Renal cortex interstitium (tissue), 15 donors: Measurements from ENCODE around the gene PTPRU. TPM values are rescaled to one million over a fixed set of nuclear protein-coding genes. Genes with fewer than 3 reads are reported as not detected.

ENCODE experiments used
- DNase-seq, 11 donors: peaks; one replicate each; pipeline ENCODE4 v3.0.0-alpha.2; 2013; ENCODE audit warnings: low read depth in 9 of 11, low spot score in 4 of 11; ENCODE audit errors: extremely low read depth in 1 of 11
- long read RNA-seq, 16 experiments: transcript quantifications; one replicate each; lab custom pipeline, GENCODE V29; 2026
- polyA plus RNA-seq, 3 donors: library from polyadenylated mRNA; unstranded; fragments of 120-200 nt; gene quantifications; one replicate each; pipeline ENCODE4 v1.2.1, GENCODE V29; 2013; ENCODE audit not compliant: insufficient read length in 3 of 3

PTPRU gene
- polyA plus RNA-seq: 10 to 100 TPM; 11.9 to 19.4 (median 15.4) TPM
- long read RNA-seq, donor 1: 0 reads
- long read RNA-seq, donor 2: 0 reads
- long read RNA-seq, donor 3: 0 reads
- long read RNA-seq, donor 4, full-length matches to known transcripts: 1 of 1 reads
- long read RNA-seq, donor 4, partial matches to known transcripts: 0 of 1 reads
- long read RNA-seq, donor 4, other reads (novel, unspliced or antisense): 0 of 1 reads
- long read RNA-seq, donor 5: 0 reads
- long read RNA-seq, donor 6, partial matches to known transcripts: 0 of 1 reads
- long read RNA-seq, donor 6, other reads (novel, unspliced or antisense): 0 of 1 reads
- long read RNA-seq, donor 7: 0 reads
- long read RNA-seq, donor 8, partial matches to known transcripts: 5 of 5 reads
- long read RNA-seq, donor 8, other reads (novel, unspliced or antisense): 0 of 5 reads
- long read RNA-seq, donor 9: 0 reads
- long read RNA-seq, donor 10: 0 reads
- long read RNA-seq, donor 11: 0 reads
- long read RNA-seq, donor 12, partial matches to known transcripts: 0 of 2 reads
- long read RNA-seq, donor 12, other reads (novel, unspliced or antisense): 0 of 2 reads
- long read RNA-seq, donor 13: 0 reads
- long read RNA-seq, donor 14, full-length matches to known transcripts: 1 of 1 reads
- long read RNA-seq, donor 14, partial matches to known transcripts: 0 of 1 reads
- long read RNA-seq, donor 14, other reads (novel, unspliced or antisense): 0 of 1 reads
- long read RNA-seq, donor 15: 0 reads
- long read RNA-seq, donor 16, full-length matches to known transcripts: 1 of 1 reads
- long read RNA-seq, donor 16, partial matches to known transcripts: 0 of 1 reads
- long read RNA-seq, donor 16, other reads (novel, unspliced or antisense): 0 of 1 reads

DNA sequence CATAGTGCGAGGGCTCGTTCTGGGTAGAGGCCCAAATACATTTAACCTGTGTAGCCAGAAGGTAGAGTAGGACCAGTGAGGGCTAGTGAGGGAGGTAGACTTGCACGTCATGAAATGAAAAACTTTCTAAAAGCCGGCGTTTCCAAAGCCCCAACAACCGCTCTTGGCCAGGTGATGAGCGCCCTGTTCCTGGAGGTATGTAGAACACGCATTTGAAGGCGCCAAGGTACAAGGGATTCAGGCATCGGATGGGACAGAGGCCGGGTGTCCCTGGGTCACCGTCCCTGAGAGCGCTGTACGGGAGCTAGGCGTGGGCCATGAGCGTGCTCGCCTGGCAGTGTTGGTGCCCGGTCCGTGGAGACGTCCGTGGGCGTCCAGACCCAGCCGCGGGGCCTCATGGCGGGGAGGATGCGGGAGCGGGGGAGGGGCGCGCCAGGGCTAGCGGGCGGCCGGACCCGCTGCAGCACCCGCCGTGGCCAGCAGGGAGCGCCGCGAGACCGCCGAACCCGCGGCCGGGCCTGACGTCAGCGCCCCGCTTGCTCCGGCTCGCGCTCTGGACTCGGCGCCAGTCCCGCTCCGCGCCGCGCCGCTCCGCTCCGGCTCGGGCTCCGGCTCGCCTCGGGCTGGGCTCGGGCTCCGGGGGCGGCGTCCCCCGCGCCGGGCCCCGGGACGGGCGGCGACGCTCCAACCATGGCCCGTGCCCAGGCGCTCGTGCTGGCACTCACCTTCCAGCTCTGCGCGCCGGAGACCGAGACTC lies at the start of gene PTPRU:
Gene PTPRU (plus strand): TSS at position 568 of the 757 bp plus-strand sequence. CDS start 123 bp downstream, at position 691.
- DNase-seq: peak in 6 of 11 donors; percentile 57 to 76 (median 68)

DNA sequence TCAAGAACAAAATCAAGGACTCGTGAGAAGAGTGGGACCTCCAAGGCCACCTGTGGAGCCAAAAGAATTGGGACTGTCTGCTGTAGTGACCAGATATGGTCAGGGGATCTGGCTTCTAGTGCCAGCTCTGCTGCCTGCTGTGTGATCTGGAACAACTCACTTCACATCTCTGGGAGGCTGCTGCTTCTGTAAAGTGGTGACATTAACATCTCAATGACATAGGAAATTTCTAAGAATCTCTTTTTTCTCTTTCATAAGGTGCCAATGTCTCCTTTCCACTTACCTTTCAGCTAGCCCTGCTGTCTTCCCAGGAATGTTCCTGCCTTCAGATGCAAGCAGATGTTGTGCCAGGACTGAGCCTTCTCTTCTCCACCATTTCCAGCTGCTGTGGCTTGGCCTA lies 49.6 kb upstream of the PTPRU start:
- no peak for DNase-seq

DNA sequence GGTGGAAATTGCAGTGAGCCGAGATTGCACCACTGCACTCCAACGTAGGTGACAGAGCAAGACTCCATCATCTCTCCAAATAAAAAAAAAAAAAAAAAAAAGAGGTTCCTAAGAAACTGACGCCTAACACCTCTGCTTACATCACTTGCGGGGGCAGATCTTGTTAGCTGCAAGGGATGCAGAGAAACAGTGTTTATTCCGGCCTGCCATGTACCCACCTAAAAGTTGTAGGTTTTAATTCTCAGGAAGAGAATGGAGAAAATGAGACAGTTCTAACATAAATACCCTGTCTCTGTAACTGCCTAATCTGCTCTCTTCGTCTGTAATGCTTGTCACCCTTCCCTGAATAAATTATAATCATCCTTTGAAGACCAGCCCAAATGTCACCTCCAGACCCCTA lies 45.6 kb upstream of the PTPRU start:
- no peak for DNase-seq

DNA sequence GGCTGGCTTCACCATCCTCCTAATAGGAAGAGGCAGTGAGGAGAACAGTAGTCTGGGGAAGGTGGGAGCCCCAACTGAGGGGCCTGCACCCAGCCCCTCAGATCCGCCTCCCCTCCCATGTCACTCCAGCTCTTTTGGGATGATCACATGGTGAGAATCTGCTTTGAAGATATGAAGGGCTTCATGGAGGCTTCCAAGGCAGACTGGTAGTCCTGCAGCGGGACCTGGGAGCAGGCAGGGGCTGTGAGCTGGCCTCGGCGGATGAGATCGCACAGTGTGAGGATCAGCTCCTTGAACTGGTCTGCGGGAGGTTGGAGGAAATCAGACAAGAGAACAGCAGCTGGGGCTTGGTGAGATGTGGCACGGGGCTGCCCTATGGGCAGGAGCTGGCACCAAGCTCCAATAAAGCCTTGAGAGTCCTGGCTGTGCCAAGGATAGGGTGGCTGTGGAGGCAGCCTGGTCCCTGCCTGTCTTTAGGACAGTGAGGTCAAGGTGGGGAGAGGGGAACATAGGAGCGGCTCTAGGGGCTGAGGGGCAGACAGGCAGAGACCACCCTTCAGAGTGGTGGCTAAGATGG lies 42.4 kb upstream of the PTPRU start:
- no peak for DNase-seq

DNA sequence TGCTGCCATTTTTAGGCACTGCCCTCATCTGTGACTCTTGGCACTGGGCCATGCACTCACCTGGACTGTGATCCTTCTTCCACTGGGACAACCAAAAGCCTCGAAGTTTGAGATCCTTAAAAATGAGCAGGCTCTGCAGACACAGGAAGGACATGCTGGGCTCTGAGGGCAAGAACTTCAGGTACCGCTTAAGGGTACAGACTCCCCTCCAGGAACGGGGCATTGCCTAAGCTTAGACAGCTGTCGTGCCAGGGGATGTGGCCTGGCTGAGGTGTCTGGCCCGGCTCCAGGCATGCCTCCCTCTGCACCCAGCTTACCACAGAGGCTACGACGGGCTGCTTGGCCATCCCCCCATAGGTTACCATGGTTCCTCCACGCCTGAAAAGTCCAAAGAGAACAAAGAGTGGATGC lies 40.4 kb upstream of the PTPRU start:
- no peak for DNase-seq

DNA sequence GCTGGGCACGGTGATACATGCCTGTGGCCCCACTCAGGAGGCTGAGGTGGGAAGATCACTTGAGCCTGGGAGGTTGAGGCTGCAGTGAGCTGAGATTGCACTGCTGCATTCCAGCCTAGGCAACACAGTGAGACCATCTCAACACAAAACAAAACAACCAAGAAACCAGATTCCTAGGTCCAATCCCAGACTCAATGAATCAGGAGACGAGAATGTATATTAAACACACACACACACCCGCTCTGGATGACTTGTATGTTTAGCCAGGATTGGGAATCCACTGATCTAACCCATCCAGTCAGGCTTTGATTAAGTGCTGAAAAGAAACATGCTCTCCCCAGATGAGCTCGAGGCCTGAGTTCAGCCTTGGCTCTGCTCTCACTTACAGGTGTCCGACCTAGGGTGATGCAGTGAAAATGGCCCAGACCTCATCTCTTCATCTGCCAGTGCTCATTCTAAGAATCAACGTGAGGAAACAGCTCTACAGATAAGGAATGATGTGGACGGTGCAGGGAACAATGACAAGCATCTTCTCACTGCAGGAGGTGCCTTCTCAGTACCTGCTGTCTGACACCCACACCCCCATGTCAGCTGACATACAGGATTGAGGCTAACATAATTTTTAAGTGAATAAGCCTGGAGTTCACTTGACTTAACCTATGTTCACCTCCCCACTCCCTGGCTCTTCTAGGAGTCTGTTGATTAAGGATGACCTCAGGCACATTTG lies 39.3 kb upstream of the PTPRU start:
- no peak for DNase-seq

DNA sequence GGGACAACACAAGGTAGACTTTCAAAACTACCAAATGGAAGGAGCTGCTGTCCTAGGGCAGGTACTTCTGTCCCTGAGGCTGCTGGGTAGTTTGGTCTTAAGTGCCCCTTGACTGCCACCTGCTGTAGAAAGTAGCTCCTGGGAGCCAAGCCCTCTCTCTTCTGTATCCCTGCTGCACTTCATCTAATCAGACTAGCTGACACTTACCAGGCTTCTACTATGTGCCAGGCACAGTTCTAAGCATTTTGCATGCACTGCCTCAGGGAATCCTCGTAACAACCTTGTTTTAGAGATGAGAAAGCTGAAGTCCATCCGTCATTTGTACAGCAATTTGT lies 38.8 kb upstream of the PTPRU start:
- no peak for DNase-seq

DNA sequence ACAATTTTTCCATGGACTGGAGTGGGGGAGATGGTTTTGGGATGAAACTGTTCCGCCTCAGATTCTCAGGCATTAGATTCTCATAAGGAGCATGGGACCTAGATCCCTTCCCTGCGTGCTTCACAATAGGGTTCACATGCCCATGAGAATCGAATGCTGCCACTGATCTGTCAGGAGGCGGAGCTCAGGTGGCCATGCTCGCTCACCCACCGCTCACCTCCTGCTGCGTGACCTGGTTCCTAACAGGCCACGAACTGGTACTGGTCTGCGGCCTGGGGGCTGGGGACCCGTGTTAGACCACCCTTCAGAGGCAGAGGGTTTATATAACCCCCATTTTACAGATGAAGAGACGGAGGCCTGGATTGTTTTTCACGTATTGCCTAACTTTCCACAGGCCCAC lies 38.3 kb upstream of the PTPRU start:
- no peak for DNase-seq

DNA sequence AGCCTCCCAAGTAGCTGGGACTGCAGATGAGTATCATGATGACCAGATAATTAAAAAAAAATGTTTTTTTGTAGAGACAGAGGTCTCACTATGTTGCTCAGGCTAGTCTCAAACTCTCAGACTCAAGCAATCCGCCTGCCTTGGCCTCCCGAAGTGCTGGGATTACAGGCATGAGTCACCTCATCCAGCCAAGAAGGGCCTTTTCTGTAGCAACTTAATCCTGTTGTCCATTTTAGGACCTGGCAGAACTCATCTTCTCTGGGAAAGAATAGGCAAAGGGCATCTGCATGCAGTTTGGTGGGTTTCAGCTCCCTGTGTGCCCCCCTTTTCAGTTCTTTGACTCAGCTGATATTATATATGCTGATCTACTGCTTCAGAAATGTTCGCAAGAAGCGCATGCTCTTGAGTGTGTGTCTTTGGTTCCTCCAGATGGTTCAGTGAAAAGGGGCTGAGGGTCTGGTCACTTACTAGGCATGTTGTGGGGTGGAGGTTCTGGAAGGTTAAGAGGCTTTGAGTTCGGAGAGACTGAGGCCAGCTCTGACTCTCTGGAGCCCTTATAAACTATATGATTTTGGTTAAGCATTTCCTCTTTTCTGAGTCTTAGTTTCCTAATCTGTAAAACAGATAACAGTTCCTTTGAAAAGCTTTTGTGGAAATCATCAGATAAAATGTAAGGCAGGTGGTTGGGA lies 35.3 kb upstream of the PTPRU start:
- no peak for DNase-seq

DNA sequence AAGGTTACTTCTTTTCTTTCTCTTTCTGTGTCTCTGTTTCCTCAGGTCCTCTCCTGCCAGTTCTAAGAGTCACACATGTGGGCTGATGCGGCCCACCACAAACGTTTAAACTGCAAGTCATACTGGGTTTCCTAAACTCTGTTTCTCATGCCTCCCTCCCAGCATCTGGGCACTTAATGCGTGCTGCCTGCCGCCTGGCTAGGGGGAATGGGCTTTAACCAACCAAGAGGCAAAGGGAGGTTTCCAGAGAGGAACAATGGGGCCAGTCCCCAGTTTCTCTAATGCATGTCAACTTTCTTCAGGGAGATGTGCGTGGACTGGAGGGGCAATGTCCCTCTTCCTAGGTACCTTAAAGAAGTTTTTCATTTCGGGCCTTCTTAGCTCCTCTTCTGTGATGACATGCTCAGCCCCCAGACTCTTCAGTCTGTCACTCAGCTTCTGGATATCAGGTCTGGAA lies 34.7 kb upstream of the PTPRU start:
- no peak for DNase-seq

DNA sequence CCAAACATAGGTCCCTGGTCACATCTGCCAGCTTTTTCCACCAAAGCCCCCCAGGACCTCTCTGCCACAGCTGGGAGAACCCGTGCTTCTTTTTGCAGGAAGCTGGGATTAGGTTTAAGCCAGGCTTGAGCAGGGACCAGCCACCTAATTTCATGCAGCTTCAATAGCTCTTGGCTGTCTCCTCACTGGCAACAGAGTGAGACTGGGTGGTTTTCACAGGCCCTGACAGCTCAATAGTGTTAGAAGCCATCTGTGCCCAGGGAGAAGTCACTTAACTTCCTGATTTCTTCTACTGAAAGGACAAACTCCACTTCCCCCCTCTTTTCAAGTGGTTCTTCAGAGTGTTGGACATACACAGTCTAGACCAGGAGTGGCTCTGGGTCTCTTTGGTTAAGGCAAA lies 34.3 kb upstream of the PTPRU start:
- no peak for DNase-seq

DNA sequence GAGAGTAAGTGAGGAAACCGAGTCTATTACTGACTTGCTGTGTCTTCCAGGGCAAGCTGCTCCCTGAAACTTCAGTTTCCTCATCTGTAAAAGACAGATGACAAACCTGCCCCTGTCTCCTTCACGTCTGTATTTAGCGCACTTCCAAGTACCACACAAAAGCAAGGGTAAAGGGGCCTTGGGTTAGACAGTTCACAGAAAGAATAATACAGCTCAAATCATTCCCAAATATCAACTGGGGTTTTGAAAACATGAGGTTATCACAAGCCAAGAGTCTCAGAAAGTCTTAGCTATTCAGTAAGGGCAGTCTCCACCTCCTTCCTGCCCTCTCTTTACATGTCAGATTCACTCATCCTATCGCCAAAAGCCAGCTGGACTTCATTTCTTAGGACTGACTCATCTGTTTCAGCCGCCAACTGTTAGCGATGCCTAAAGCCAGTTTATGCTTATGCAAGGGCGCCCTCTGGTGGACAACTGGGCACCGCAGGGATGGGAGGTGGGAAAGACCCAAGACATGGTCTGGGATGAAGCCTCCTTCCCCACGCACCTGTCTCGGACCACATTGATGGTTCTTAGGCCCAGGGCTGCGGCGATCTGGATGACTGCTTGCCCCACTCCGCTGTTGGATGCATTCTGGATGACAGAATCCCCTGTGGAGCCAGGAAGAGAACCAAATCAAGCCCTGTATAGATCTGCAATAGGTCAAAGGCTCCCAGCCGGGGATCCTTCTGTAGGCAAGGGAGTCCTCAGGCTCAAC lies 33.6 kb upstream of the PTPRU start:
- peak; percentile 77 to 93 (median 89) for DNase-seq

DNA sequence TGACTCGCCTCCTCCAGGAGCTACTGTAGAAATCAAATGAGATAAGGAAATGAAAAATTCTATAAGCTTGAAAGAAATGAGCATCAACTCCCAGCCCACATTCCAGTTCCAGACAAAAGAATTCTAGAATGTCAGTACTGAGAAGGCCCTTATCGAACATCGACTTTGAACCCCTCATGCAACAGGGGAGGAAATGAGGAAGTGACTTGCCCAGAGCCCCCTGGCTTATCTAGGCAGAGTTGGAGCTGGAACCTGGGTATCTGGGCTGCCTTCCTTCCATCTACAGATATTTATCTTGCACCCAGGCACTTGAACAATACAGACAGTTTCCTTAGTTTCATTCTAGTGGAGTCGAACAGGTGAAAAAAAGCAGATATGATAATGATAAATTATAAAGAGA lies 27.9 kb upstream of the PTPRU start:
- DNase-seq: no peak

DNA sequence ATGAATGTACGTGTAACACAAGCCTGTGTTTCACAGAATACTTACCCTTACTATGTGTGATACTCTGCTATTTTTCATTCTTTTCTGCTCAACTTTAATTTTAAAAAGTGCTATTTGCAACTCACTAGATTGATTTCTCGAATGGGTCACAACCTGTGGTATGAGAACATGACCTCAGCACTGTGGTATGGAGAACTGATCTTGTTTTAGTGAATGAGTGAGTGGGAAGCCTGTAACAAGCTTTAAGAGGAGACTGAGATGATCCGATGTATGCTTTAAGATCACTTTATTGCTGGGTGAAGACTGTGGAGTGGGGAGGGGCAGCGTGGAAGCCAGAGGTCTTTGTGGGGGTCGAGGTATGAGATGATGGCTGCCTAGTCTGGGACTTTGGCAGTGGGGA lies 27.1 kb upstream of the PTPRU start:
- DNase-seq: no peak

DNA sequence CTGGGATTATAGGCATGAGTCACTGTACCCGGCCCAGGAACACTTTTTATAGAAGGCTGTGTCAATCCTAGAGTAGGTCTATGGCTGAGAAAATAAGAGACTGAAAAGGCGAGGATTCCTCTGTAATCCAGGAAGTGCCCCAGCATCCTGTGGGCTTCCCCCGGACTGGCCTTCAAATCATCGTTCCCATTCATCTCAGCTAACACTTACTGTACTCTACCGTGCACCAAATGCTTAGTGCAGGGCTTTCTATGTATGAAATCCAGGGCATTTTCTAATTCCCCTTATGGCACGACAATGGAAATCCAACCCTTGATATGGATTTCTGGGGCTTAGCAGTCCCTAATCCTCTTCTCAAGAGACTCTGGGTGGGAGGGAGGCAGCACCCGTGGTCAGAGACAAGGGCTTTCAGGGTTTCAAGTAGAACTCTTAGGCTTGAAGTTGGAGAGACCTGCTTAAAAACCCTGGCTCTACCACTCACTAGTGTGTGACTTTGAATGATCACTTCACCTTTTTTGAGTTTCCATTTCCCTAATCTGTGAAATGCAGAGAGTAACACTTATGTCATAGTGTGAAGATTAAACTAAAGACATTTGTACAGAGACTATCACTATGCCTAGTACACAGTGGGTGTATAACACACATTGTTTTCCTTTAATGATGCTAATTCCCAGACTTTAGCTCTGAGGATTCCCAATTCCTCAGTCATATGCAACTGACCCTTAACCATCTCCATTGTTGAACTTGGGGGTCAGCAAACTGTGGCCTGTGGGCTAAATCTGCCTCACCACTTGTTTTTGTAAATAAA lies 25.8 kb upstream of the PTPRU start:
- no peak for DNase-seq
